Activated naive CD8-positive, alpha-beta T cell treated with anti-CD3 and anti-CD28 coated beads, Interleukin-2, amount 50 U/mL, for 24 hours (primary cell): ENCODE data around the gene ATP1A4.
"Not testable (repeated sequence)": the region's sequence is repeated elsewhere in the genome, so short reads cannot be mapped to it uniquely, and the experiment has no call there.

Source experiments
- ATAC-seq: fragments of 150-1000 bp; cut with Tn5 transposase; one replicate; pipeline ENCODE4 v1.10.0; 2021
- DNase-seq: peaks from one replicate; pipeline ENCODE4 v3.0.0; 2021
- H3K27ac Mint-ChIP-seq: one replicate; pipeline ENCODE4 v1.8.0; 2021; ENCODE audit warnings: mild to moderate bottlenecking, mixed read lengths
- H3K27me3 Mint-ChIP-seq: one replicate; pipeline ENCODE4 v1.8.0; 2021; ENCODE audit warnings: mixed read lengths
- H3K36me3 Mint-ChIP-seq: one replicate; pipeline ENCODE4 v1.8.0; 2021; ENCODE audit warnings: low read depth, mixed read lengths
- H3K4me1 Mint-ChIP-seq: one replicate; pipeline ENCODE4 v1.8.0; 2021; ENCODE audit warnings: mixed read lengths
- H3K4me3 Mint-ChIP-seq: one replicate; pipeline ENCODE4 v1.8.0; 2021; ENCODE audit warnings: mild to moderate bottlenecking, moderate library complexity, mixed read lengths
- H3K9me3 Mint-ChIP-seq: one replicate; pipeline ENCODE4 v1.8.0; 2021; ENCODE audit warnings: mixed read lengths

Gene ATP1A4

DNA sequence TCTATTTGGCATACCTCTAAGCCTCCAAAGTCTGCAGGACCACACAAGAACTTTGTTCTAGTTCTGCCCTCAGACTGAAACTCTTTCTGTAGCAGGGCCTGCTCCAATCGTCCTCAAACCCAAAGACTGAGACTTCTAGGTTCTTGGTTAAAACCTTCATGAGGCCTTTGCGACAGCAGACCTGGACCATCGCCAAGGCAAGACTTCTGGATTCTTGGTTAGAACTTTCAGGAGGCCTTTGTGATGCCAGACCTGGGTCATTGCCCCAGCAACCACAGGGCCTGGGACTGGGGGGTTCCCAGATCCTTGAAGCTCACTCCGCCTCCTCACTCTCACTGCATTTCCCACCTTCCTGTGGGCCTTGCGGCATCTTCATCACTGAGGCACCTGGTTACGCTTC, at the start of gene ATP1A4:
ATP1A4 (plus strand) TSS at position 301 of the 400 bp plus-strand sequence. CDS start 438 bp downstream, outside the sequence.
- H3K27ac Mint-ChIP-seq, result no peak within 1 kb of the TSS
- DNase-seq (no peak), ATAC-seq (no peak)
- no peaks in the 10 kb centered on the region for H3K9me3 Mint-ChIP-seq
- H3K4me1 Mint-ChIP-seq, result no peaks in the 10 kb centered on the region
- H3K4me3 Mint-ChIP-seq, result no peak within 1 kb of the TSS
- no peaks in the 10 kb centered on the region for H3K27me3 Mint-ChIP-seq
- no peaks in the 10 kb centered on the region for H3K36me3 Mint-ChIP-seq

DNA sequence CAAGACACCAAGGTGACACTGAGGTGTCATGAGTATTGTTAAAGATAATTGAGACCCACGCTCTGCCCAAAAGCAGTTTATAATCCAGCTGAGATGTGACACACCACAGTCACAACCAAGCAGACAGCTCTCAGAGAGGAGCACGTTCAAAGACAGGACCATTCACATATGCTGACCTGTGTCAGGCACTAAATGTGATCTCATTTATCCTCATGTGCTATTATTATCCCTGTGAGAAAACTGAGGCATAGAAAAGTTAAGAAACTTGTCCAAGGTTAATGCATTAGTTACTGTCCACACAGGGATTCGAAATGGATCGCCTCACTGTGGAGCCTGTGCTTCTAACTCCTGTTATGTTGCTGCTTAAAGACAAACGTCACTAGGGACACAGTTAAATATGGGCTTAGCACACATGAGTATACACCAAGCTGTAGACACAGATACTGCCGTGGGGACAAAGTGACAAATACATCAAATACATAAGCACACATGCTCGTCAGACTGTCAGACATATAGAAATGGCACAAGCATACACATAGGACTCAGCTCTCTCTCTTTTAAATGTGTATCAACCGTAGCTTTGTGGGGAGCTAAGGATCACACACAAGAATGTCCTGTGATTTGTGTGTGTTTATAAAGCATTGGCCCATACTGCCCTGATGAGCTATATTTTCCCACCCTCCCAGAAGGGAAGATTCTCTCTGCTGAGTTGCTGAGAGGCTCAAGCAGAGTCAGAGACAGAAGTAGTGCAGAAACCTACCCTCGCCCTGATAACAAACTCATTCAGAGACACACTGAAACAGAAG, 49.5 kb upstream of the ATP1A4 start:
- H3K9me3 Mint-ChIP-seq, result no peaks in the 10 kb centered on the region
- H3K4me3 Mint-ChIP-seq, result no peak overlapping the region
- DNase-seq, result no peak
- peaks cover 48% of the 10 kb centered on the region for H3K4me1 Mint-ChIP-seq
- no peaks in the 10 kb centered on the region for H3K36me3 Mint-ChIP-seq
- no peaks in the 10 kb centered on the region for H3K27me3 Mint-ChIP-seq
- no peak for ATAC-seq
- H3K27ac Mint-ChIP-seq, result peak overlapping the region; percentile 91

DNA sequence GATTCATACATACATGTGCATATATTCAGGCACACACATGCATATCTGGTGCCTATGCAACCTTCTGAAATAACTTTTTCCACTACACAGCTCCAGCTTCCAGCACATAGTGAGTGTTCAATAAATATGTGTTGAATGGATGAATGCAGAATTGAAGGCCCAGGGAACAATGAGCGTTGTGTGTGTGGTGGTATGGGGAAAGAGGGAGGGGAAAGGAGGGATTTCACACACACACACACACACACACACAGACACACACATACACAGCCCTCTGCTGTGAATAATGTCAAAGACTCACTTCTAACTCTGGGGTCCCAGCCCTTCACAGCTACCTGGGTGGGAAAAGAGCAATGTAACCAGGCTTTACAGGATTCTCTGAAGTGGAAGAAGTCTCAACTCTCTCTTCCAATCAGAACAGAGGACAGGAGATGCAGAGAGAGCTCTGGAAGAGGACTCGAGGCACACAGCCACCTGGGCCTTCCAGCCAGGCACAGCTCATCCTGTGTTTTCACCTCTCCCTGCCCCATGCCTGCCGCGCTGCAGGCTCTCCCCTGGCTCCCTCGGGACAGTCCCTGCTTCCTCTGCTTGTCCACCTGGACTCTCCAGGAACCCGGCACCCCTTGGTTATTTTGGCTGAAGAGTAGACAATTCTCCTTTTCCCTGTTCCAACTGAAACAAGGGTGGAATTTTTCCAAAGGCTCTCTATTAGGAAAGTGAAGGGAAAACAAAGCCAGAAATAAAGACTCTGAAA, 47.6 kb upstream of the ATP1A4 start:
- Mint-ChIP-seq H3K27ac (no peak overlapping the region), H3K4me1 (peaks cover 39% of the 10 kb centered on the region), H3K9me3 (no peaks in the 10 kb centered on the region)

GRCh38 chr1:160104486-160104885, 46.9 kb upstream of the ATP1A4 start:
- no peak for DNase-seq
- H3K27me3 Mint-ChIP-seq, result no peaks in the 10 kb centered on the region
- no peaks in the 10 kb centered on the region for H3K36me3 Mint-ChIP-seq
- H3K9me3 Mint-ChIP-seq, result no peaks in the 10 kb centered on the region
- no peak for ATAC-seq
- H3K4me1 Mint-ChIP-seq, result peaks cover 37% of the 10 kb centered on the region
- H3K27ac Mint-ChIP-seq, result no peak overlapping the region
- H3K4me3 Mint-ChIP-seq, result no peak overlapping the region

More for the DNA sequence above, 47.6 kb upstream of the ATP1A4 start:
- no peak for DNase-seq
- ATAC-seq, result no peak
- no peaks in the 10 kb centered on the region for H3K27me3 Mint-ChIP-seq
- H3K4me3 Mint-ChIP-seq, result no peak overlapping the region
- no peaks in the 10 kb centered on the region for H3K36me3 Mint-ChIP-seq

DNA sequence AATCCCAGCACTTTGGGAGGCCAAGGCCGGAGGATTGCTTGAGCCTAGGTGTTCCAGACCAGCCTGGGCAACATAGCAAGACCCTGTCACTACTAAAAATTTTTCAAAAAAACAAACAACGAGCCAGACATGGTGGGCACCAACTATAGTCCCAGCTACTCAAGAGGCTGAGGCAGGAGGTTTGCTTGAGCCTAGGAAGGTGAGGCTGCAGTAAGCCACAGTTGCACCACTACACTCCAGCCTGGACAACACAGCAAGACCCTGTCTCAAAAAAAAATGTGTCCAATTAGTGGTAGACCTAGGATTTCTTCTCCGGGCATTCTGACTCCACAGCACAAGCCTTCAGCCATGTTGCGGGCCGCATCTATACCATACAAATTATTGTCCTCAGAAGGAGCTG, 46.2 kb upstream of the ATP1A4 start:
- no peak for DNase-seq
- Mint-ChIP-seq H3K27ac (no peak overlapping the region), H3K36me3 (no peaks in the 10 kb centered on the region), H3K4me3 (no peak overlapping the region), H3K4me1 (peaks cover 32% of the 10 kb centered on the region), H3K9me3 (no peaks in the 10 kb centered on the region), H3K27me3 (no peaks in the 10 kb centered on the region)
- no peak for ATAC-seq

GRCh38 chr1:160107512-160107911, 43.9 kb upstream of the ATP1A4 start:
- Mint-ChIP-seq H3K36me3 (no peaks in the 10 kb centered on the region), H3K27ac (no peak overlapping the region), H3K27me3 (peaks cover 4% of the 10 kb centered on the region), H3K4me1 (peaks cover 12% of the 10 kb centered on the region), H3K9me3 (no peaks in the 10 kb centered on the region), H3K4me3 (no peak overlapping the region)
- no peak for ATAC-seq
- no peak for DNase-seq

DNA sequence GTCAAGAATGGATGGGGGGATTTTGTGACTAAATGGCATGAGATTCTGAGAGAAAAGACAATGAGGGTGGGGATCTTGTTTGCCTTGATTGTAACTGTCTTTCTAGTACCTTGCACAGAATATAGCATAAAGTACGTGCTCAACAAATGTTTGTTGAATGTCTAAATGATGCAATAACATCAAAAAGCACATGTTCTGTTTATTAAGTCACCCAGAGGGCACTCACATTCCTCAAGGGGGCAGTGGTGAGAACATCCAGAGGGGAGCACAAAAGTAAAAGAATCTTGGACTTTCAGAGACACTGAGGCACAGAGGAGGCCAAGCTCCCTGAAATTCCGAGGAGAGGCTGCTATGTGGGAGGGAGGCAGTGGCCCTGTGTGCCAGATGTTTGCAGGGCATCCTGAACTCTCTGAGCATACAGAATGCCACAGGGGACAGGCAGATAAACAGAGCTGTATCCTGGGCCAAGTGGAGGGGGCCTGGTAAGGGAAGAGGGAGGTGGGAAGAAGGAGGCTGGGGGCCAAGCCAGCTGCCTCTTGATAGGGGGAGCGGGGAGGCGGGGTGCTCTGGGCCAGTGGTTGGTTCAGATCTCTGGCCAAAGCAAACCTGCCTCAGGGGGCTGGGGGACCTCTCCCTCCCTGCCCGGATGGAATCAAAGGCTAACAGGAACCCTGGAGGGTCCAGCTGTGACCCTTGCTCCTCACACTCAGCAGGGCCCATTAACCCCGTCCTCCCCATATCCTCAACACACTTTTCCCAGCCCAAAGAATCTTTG, 42.3 kb upstream of the ATP1A4 start:
- Mint-ChIP-seq H3K4me1 (peaks cover 4% of the 10 kb centered on the region), H3K27me3 (peaks cover 6% of the 10 kb centered on the region), H3K36me3 (no peaks in the 10 kb centered on the region), H3K27ac (peak overlapping the region; percentile 83), H3K9me3 (no peaks in the 10 kb centered on the region), H3K4me3 (no peak overlapping the region)
- peak; percentile 40 for DNase-seq
- no peak for ATAC-seq

- DNase-seq (no peak), ATAC-seq (no peak)
- Mint-ChIP-seq H3K9me3 (no peaks in the 10 kb centered on the region), H3K4me3 (no peak overlapping the region), H3K27ac (no peak overlapping the region), H3K36me3 (no peaks in the 10 kb centered on the region), H3K4me1 (peaks cover 4% of the 10 kb centered on the region), H3K27me3 (peaks cover 7% of the 10 kb centered on the region)
Measured at GRCh38 chr1:160109686-160110085, 41.7 kb upstream of the ATP1A4 start.

DNA sequence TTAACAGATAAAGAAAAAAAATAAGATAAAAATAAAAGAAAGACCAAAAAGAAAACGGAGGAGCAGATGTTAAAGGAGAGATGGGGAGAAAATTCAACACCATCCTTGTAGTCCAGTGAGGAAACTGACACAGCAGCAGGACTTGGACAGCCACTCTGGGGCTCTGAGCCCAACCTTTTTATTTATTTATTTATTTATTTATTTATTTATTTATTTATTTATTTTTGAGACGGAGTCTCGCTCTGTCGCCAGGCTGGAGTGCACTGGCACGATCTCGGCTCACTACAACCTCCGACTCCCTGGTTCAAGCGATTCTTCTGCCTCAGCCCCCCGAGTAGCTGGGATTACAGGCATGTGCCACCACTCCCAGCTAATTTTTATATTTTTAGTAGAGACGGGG, 39.9 kb upstream of the ATP1A4 start:
- H3K27me3 Mint-ChIP-seq, result peaks cover 15% of the 10 kb centered on the region
- H3K36me3 Mint-ChIP-seq, ATAC-seq, H3K9me3 Mint-ChIP-seq, H3K4me1 Mint-ChIP-seq, H3K27ac Mint-ChIP-seq, H3K4me3 Mint-ChIP-seq, DNase-seq: not testable (repeated sequence)

- H3K27me3 Mint-ChIP-seq, result peaks cover 21% of the 10 kb centered on the region
- H3K4me3 Mint-ChIP-seq, result no peak overlapping the region
Measured at GRCh38 chr1:160112357-160112756, 39.0 kb upstream of the ATP1A4 start.

DNA sequence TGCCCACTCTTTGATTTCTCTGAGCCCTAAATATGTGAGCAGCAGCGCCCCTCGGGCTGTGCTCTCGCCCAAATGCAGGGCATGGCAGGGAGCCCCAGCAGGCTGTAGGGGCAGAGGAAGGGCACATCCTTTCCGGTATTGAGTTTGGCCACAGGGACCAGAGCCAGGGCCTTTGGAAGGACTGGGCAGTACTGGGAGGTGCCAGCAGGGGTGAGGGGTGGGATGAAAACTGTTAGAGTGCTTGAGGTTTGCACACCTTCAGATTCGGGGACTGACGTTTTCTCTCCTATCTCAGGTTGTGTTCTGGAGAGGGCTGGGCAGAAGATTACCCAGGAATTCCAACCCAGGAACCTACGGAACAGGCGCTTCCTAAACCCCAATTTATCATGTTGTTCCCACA, 38.0 kb upstream of the ATP1A4 start:
- Mint-ChIP-seq H3K9me3 (no peaks in the 10 kb centered on the region), H3K27me3 (peaks cover 21% of the 10 kb centered on the region), H3K4me3 (no peak overlapping the region), H3K36me3 (no peaks in the 10 kb centered on the region), H3K4me1 (peaks cover 4% of the 10 kb centered on the region), H3K27ac (no peak overlapping the region)
- ATAC-seq (no peak), DNase-seq (no peak)

More at GRCh38 chr1:160112357-160112756, 39.0 kb upstream of the ATP1A4 start:
- no peak for ATAC-seq
- Mint-ChIP-seq H3K27ac (no peak overlapping the region), H3K9me3 (no peaks in the 10 kb centered on the region), H3K36me3 (no peaks in the 10 kb centered on the region), H3K4me1 (peaks cover 4% of the 10 kb centered on the region)
- no peak for DNase-seq

GRCh38 chr1:160114085-160114484, 37.3 kb upstream of the ATP1A4 start:
- Mint-ChIP-seq H3K27ac (no peak overlapping the region), H3K4me3 (no peak overlapping the region), H3K9me3 (no peaks in the 10 kb centered on the region), H3K36me3 (no peaks in the 10 kb centered on the region), H3K27me3 (peaks cover 21% of the 10 kb centered on the region), H3K4me1 (peaks cover under 1% of the 10 kb centered on the region)
- ATAC-seq (no peak), DNase-seq (no peak)

- H3K4me3 Mint-ChIP-seq, result no peak within 1 kb of the TSS
- ATAC-seq (no peak), DNase-seq (no peak)
- no peaks in the 10 kb centered on the region for H3K9me3 Mint-ChIP-seq
- H3K36me3 Mint-ChIP-seq, result no peaks in the 10 kb centered on the region
- peaks cover 18% of the 10 kb centered on the region for H3K27me3 Mint-ChIP-seq
- H3K4me1 Mint-ChIP-seq, result no peaks in the 10 kb centered on the region
- no peak within 1 kb of the TSS for H3K27ac Mint-ChIP-seq
Measured at GRCh38 chr1:160115545-160116282, 35.7 kb upstream of the ATP1A4 start, which contains the start of gene ATP1A2. TSS of gene ATP1A2 (plus strand) at chr1:160115759. CDS start at chr1:160115862, 103 bp downstream.
